Right lobe of liver (tissue), 4 donors: ENCODE measurements around the gene MPZL1.

Experiments
- POLR2A ChIP-seq: fragments of 450-650 bp; IDR thresholded peaks from one replicate; pipeline ENCODE4 v1.6.1; 2017; ENCODE audit warnings: antibody characterized with exemption, mild to moderate bottlenecking
- TF ChIP-seq, protein P1 (sequence below), 4 donors: fragments of 200-600 bp in 3 of 4; fragments of 450-650 bp in 1 of 4; IDR thresholded peaks; one replicate each; pipeline versions ENCODE4 v1.5.1 to v1.8.0; 2016 to 2022; ENCODE audit warnings: antibody characterized with exemption in 4 of 4, mild to moderate bottlenecking in 2 of 4
- donor health status: DM: no; HTN: no; CAD: no.
- donor health status: DM: no; HTN: no; CAD: no.
- donor health status: DM: no; HTN: yes; CAD: no.

DNA sequence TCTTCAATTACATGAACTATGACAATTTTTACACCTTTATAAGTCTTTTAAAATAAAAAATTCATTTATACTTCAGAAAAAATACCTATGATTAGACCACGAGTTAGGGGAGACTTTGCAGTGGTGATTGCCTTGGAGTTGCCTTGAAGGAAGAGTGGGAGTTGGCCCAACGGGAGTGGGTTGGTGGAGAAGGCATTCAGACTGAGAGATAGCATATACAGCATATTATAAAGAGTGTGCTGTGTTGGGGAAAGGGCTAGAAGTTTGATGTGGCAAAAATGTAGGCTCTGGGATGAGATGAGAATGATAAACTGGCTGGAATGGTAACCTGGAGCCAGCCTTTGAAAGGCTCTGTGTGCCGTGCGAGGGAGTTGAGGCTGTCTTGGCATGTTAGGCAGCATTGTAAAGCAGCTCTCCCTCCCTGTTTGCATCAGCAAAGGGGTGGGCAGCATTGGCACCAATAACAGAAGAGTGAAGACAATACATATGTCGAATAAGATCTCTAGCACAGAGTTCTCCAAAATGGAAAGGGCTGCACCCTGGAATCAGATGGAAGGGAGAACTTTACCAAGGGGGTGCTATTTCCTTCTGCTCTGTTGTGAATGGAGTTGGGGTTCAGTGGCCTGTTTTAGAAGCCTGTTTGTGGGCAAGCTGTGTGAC, 24.4 kb downstream of the MPZL1 start:
- TF ChIP-seq, protein P1, sequence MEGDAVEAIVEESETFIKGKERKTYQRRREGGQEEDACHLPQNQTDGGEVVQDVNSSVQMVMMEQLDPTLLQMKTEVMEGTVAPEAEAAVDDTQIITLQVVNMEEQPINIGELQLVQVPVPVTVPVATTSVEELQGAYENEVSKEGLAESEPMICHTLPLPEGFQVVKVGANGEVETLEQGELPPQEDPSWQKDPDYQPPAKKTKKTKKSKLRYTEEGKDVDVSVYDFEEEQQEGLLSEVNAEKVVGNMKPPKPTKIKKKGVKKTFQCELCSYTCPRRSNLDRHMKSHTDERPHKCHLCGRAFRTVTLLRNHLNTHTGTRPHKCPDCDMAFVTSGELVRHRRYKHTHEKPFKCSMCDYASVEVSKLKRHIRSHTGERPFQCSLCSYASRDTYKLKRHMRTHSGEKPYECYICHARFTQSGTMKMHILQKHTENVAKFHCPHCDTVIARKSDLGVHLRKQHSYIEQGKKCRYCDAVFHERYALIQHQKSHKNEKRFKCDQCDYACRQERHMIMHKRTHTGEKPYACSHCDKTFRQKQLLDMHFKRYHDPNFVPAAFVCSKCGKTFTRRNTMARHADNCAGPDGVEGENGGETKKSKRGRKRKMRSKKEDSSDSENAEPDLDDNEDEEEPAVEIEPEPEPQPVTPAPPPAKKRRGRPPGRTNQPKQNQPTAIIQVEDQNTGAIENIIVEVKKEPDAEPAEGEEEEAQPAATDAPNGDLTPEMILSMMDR (IDR thresholded peaks at IDR 0.05): no peak
- no peak for TF ChIP-seq POLR2A
